GM19193 (cell line): ENCODE results near the gene SIL1.

Experiments used
- POLR2A ChIP-seq: IDR thresholded peaks from 4 replicates; pipeline ENCODE4 v1.6.1; 2011; ENCODE audit not compliant: insufficient read depth, insufficient read length; ENCODE audit errors: extremely low read depth

Gene SIL1

GRCh38 chr5:138936225-138936967, 261.8 kb downstream of the SIL1 start:
- no peak for TF ChIP-seq POLR2A

- no peak for TF ChIP-seq POLR2A
These were observed 262.7 kb downstream of the SIL1 start for GRCh38 chr5:138935466-138935865.

GRCh38 chr5:138934971-138935370, 263.2 kb downstream of the SIL1 start:
- TF ChIP-seq POLR2A, result no peak

- no peak for TF ChIP-seq POLR2A
These were observed 264.5 kb downstream of the SIL1 start for GRCh38 chr5:138933522-138934290.

GRCh38 chr5:138932171-138932810, 265.9 kb downstream of the SIL1 start:
- TF ChIP-seq POLR2A, result no peak

GRCh38 chr5:138930371-138931097, 267.6 kb downstream of the SIL1 start:
- TF ChIP-seq POLR2A, result no peak

GRCh38 chr5:138929571-138929955, 268.6 kb downstream of the SIL1 start:
- TF ChIP-seq POLR2A, result no peak

GRCh38 chr5:138927979-138928378, 270.2 kb downstream of the SIL1 start:
- TF ChIP-seq POLR2A, result no peak

GRCh38 chr5:138927544-138927943, 270.6 kb downstream of the SIL1 start:
- TF ChIP-seq POLR2A, result no peak

- TF ChIP-seq POLR2A, result no peak
These were observed 271.3 kb downstream of the SIL1 start for GRCh38 chr5:138926688-138927448.

- TF ChIP-seq POLR2A, result no peak
These were observed 271.9 kb downstream of the SIL1 start for GRCh38 chr5:138926257-138926656.

- TF ChIP-seq POLR2A, result no peak
These were observed 273.0 kb downstream of the SIL1 start for GRCh38 chr5:138925090-138925635.

- TF ChIP-seq POLR2A, result no peak
These were observed 275.7 kb downstream of the SIL1 start for GRCh38 chr5:138922494-138922893.

- TF ChIP-seq POLR2A, result no peak
These were observed 278.0 kb downstream of the SIL1 start for GRCh38 chr5:138920181-138920580.
